Activated T-cell treated with anti-CD3 and anti-CD28 coated beads for 48 hours (primary cell): Measurements from ENCODE around the gene DDX10.
A peak's percentile ranks its signal among the peaks of the same experiment; 100 is the strongest.
"Not testable (repeated sequence)": the region's sequence is repeated elsewhere in the genome, so short reads cannot be mapped to it uniquely, and the experiment has no call there.

ENCODE experiments used
- DNase-seq: peaks from one replicate; pipeline ENCODE4 v3.0.0-alpha.2; 2020; ENCODE audit warnings: low read depth

Gene DDX10

GRCh38 chr11:108664730-108665525 is at the start of gene DDX10:
TSS of gene DDX10 (plus strand) at chr11:108665069. CDS start at chr11:108665154, 85 bp downstream.
- peak; percentile 96 for DNase-seq

GRCh38 chr11:108616549-108616948 is 48.3 kb upstream of the DDX10 start:
- DNase-seq: no peak

GRCh38 chr11:108617055-108617454 is 47.8 kb upstream of the DDX10 start:
- no peak for DNase-seq

- no peak for DNase-seq
Measured at GRCh38 chr11:108618529-108618928, 46.3 kb upstream of the DDX10 start.

- DNase-seq: no peak
Measured at GRCh38 chr11:108620958-108621772, 43.7 kb upstream of the DDX10 start.

GRCh38 chr11:108622341-108622740 is 42.5 kb upstream of the DDX10 start:
- DNase-seq: no peak

GRCh38 chr11:108624196-108624925 is 40.5 kb upstream of the DDX10 start:
- no peak for DNase-seq

- no peak for DNase-seq
Measured at GRCh38 chr11:108628326-108628725, 36.5 kb upstream of the DDX10 start.

GRCh38 chr11:108628812-108629211 is 36.1 kb upstream of the DDX10 start:
- no peak for DNase-seq

GRCh38 chr11:108629274-108629673 is 35.6 kb upstream of the DDX10 start:
- DNase-seq: no peak

- DNase-seq: no peak
Measured at GRCh38 chr11:108632041-108632704, 32.7 kb upstream of the DDX10 start.

GRCh38 chr11:108635106-108635505 is 29.8 kb upstream of the DDX10 start:
- no peak for DNase-seq

GRCh38 chr11:108636222-108636621 is 28.6 kb upstream of the DDX10 start:
- no peak for DNase-seq

GRCh38 chr11:108639146-108639545 is 25.7 kb upstream of the DDX10 start:
- DNase-seq: no peak

- DNase-seq: not testable (repeated sequence)
Measured at GRCh38 chr11:108641752-108642151, 23.1 kb upstream of the DDX10 start.

GRCh38 chr11:108643974-108644373 is 20.9 kb upstream of the DDX10 start:
- no peak for DNase-seq

- no peak for DNase-seq
Measured at GRCh38 chr11:108645970-108646369, 18.9 kb upstream of the DDX10 start.

- DNase-seq: no peak
Measured at GRCh38 chr11:108647387-108647700, 17.5 kb upstream of the DDX10 start.

GRCh38 chr11:108647701-108648527 is 17.0 kb upstream of the DDX10 start:
- DNase-seq: peak; percentile 39

- DNase-seq: no peak
Measured at GRCh38 chr11:108648528-108648885, 16.4 kb upstream of the DDX10 start.

GRCh38 chr11:108654100-108654499 is 10.8 kb upstream of the DDX10 start:
- DNase-seq: not testable (repeated sequence)
